Fibroblast of pulmonary artery (primary cell): ENCODE measurements around the gene MAU2.

Experiments
- DNase-seq: peaks from one replicate; pipeline ENCODE4 v3.0.0-alpha.2; 2010; ENCODE audit warnings: low read depth
- H3K4me3 ChIP-seq: replicated peaks from 2 replicates; pipeline ENCODE4 v1.5.1; 2011; ENCODE audit warnings: low read depth, mild to moderate bottlenecking, control low read depth, low read length, moderate library complexity
- CTCF ChIP-seq: IDR thresholded peaks from 2 replicates; pipeline ENCODE4 v1.5.1; 2011; ENCODE audit warnings: mild to moderate bottlenecking, control low read depth, low read length, inconsistent platforms; ENCODE audit errors: missing control alignments

MAU2 gene

DNA sequence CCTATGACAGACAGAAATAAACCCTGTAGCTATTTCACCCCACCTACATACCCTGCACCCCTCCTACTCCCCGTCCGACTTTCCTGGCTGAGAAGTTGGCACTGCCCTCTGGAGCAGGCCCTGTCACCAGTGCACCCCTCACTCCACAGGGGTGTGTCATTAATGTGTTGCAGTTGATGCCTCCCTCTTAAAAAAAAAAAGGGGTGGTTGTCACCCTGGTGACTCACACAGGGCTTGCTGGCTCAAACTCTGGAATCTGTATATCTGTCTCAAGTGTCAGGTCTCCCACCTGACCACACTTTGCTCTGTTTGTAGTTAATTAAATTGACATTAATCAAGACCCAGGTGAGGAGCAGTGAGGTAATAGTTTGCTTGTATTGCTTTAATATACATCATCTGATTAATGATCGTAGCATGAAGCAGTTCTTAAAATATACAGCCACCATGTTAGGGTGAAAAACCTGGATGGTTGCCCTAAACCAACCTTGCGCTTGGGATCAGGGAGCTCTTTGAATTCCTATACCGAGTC, 82.8 kb downstream of the MAU2 start:
- no peak for DNase-seq
- no peak overlapping the region for H3K4me3 ChIP-seq
- TF ChIP-seq CTCF: no peak

GRCh38 chr19:19404879-19405860, 84.5 kb downstream of the MAU2 start, which contains the start of gene GATAD2A:
Gene GATAD2A, plus strand, starts transcription at chr19:19405675. Its CDS starts 59,671 bp downstream, at chr19:19465346.
- no peak for TF ChIP-seq CTCF
- DNase-seq: peak; percentile 93
- peak within 1 kb of the TSS; percentile 78 for H3K4me3 ChIP-seq

- H3K4me3 ChIP-seq: peak overlapping the region; percentile 78
- DNase-seq: peak; percentile 52
- TF ChIP-seq CTCF: no peak
These were observed 85.6 kb downstream of the MAU2 start for GRCh38 chr19:19405971-19406877.

DNA sequence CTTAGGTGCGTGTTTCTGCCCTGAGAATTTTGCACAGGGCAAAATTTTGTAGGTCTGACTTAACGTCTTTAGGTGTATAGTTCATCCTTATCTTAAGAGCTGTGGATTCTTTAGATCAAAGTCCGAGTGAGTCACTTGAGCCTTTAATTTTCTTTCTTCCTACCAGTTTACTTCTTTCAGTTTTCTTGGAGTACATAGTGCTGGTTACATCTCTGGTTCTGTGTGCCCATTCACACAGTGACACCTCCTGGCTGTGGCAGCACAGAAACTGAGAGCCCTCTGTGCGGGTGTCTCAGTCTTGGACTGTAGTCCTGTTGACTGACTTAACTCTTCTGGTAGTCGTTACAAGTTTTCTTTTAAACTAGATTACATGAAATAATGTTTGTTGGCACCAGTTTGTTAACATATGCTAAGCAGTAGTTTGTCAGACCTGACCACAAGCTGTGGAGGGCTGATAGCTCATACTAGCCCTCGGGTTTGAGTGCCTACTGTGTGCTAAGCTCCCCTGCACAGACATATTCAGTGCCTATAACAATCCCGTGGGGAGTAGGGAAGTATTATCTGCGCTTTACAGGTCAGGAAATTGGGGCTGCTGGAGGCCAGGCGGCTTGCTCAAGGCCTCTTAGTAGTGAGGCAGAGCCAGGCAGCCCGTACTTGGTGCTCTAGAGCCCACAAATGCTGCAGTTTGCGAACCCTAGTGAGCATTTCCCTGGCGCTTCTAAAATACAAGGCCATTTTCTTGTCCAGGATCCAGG, 86.4 kb downstream of the MAU2 start:
- peak; percentile 49 for TF ChIP-seq CTCF
- DNase-seq: peak; percentile 55
- H3K4me3 ChIP-seq: peak overlapping the region; percentile 78

DNA sequence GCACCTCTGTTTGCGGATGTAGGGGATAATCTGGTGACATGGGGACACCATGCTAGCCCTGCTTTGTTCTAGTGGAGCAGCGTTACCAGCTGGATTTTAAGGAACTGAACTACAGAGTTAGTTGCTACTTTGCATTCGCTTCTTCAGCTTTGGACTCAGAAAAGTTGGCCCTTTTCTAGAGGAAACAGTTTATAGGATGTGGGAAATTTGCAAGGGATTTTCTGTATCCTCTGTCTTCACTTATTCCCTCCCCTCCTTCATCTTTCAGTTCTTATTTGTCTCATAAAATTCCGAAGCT, 87.0 kb downstream of the MAU2 start:
- TF ChIP-seq CTCF: no peak
- peak overlapping the region; percentile 78 for H3K4me3 ChIP-seq
- DNase-seq: no peak
